Measurements from ENCODE around the gene ENSA. TPM values are rescaled to one million over a fixed set of nuclear protein-coding genes. Genes with fewer than 3 reads are reported as not detected.
"Not testable (repeated sequence)": the region's sequence is repeated elsewhere in the genome, so short reads cannot be mapped to it uniquely, and the experiment has no call there.

Gene ENSA
- polyA plus RNA-seq, 2 of the 4 experiments (the other 2 are of a cell fraction): 67.9 to 128 TPM

DNA sequence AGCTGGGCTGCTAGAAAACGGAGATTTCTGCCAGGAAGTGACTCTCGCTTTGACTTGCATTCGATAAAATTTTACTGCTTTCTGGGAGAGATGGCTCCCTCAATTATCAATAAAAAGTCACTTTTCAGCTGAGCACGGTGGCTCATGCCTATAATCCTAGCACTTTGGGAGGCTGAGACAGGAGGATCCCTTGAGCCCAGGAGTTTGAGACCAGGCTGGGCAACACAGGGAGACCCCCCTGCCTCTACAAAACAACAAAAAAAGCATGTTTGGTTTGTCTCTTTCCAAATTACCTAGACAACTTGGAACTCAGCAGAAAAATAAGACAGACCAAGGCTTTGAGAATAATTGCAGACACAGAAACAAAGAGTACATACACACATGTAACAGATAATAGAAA lies 12.9 kb upstream of the ENSA start:
- FAIRE-seq (no peak), DNase-seq (ENCODE audit: low read depth in 1 of 2, low spot score in 1 of 2) (no peak), ATAC-seq (no peak)
- H3K27ac ChIP-seq: no peak overlapping the region
- no peaks in the 10 kb centered on the region for H3K4me1 ChIP-seq
- 89% methylated on average over 4 of the region's 4 CpGs for WGBS (ENCODE audit: missing lambda C conversion rate)
- H3K4me2 ChIP-seq: no peak overlapping the region
- ChIA-PET POLR2A (no interaction called here), CTCF (interaction anchor here (0.7 kb wide), 1 partner anchor 14 kb away, joined by 4 read pairs; no protein-coding TSS in a partner anchor)
- H3K4me3 ChIP-seq: no peak overlapping the region
- no peaks in the 10 kb centered on the region for H3K9me3 ChIP-seq
- TF ChIP-seq MAFK (IDR thresholded peaks at IDR 0.05; ENCODE audit: partially characterized antibody): no peak
- TF ChIP-seq CHD2 (IDR thresholded peaks at IDR 0.05; ENCODE audit: low read length, partially characterized antibody): no peak
- no peak for TF ChIP-seq RCOR1 (IDR thresholded peaks at IDR 0.05; ENCODE audit: low read depth, low read length)
- no peak for TF ChIP-seq ZSCAN20 (CRISPR knock-in tag; IDR thresholded peaks at IDR 0.05)
- no peak for TF ChIP-seq HES2 (IDR thresholded peaks at IDR 0.05)
- TF ChIP-seq PHF8 (IDR thresholded peaks at IDR 0.05; ENCODE audit: borderline replicate concordance, low read depth): no peak
- no peak for TF ChIP-seq KDM1A (IDR thresholded peaks at IDR 0.05; ENCODE audit: low read depth)
- no peak for TF ChIP-seq JUN (IDR thresholded peaks at IDR 0.05)

- H3K4me3 ChIP-seq; FAIRE-seq; H3K9me3 ChIP-seq; POLR2A ChIA-PET; H3K27ac ChIP-seq; ATAC-seq; H3K4me2 ChIP-seq; DNase-seq (ENCODE audit: low read depth in 1 of 2, low spot score in 1 of 2); H3K4me1 ChIP-seq: not testable (repeated sequence)
- CTCF ChIA-PET: interaction anchor here (0.6 to 0.7 kb wide), 2 partner anchors 13 to 473 kb away, joined by 3 to 4 read pairs; no protein-coding TSS in a partner anchor
- whole genome bisulfite sequencing (ENCODE audit: missing lambda C conversion rate): 94% methylated on average over 9 of the region's 9 CpGs
Observed at GRCh38 chr1:150641126-150641815, 11.9 kb upstream of the ENSA start.

GRCh38 chr1:150638430-150638829 lies 9.0 kb upstream of the ENSA start:
- FAIRE-seq; H3K4me2 ChIP-seq; H3K27ac ChIP-seq; H3K4me3 ChIP-seq; DNase-seq (ENCODE audit: low read depth in 1 of 2, low spot score in 1 of 2); H3K9me3 ChIP-seq; POLR2A ChIA-PET; H3K4me1 ChIP-seq; CTCF ChIA-PET; ATAC-seq: not testable (repeated sequence)
- 84% methylated on average over 6 of the region's 6 CpGs for WGBS (ENCODE audit: missing lambda C conversion rate)
- TF ChIP-seq CEBPB (IDR thresholded peaks at IDR 0.05): peak; percentile 7 to 59; a peak in 1 of 4 replicates

DNA sequence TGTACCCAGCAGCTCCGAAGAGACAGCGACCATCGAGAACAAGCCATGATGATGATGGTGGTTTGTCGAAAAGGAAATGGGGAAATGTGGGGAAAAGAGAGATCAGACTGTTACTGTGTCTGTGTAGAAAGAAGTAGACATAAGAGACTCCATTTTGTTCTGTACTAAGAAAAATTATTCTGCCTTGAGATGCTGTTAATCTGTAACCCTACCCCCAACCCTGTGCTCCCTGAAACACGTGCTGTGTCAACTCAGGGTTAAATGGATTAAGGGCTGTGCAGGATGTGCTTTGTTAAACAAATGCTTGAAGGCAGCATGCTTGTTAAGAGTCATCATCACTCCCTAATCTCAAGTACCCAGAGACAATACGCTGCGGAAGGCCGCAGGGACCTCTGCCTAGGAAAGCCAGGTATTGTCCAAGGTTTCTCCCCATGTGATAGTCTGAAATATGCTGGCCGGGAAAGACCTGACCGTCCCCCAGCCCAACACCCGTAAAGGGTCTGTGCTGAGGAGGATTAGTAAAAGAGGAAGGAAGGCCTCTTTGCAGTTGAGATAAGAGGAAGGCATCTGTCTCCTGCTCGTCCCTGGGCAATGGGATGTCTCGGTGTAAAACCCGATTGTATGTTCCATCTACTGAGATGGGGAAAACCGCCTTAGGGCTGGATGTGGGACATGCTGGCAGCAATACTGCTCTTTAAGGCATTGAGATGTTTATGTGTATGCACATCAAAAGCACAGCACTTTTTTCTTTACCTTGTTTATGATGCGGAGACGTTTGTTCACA lies 5.6 kb upstream of the ENSA start:
- CTCF ChIA-PET: interaction anchor here (1.3 kb wide), 1 partner anchor 75 kb away, joined by 3 read pairs; no protein-coding TSS in a partner anchor
- not testable (repeated sequence) for FAIRE-seq

GRCh38 chr1:150628766-150629114 lies 672 bp downstream of the ENSA start:
- WGBS (ENCODE audit: missing lambda C conversion rate): 3% methylated on average over 9 of the region's 9 CpGs
- Histone ChIP-seq H3K9me3 (no peaks in the 10 kb centered on the region), H3K4me1 (peaks cover 13% of the 10 kb centered on the region; the same call in 2 of the 3 replicates), H3K4me2 (peak overlapping the region; percentile 73), H3K4me3 (peak overlapping the region; percentile 62), H3K27ac (peak overlapping the region; percentile 85 to 95)
- TF ChIP-seq ZSCAN20 (CRISPR knock-in tag; IDR thresholded peaks at IDR 0.05): no peak
- TF ChIP-seq KDM1A (IDR thresholded peaks at IDR 0.05; ENCODE audit: low read depth): no peak
- TF ChIP-seq HEYL (CRISPR knock-in tag; IDR thresholded peaks at IDR 0.05): no peak
- TF ChIP-seq POLR2A (IDR thresholded peaks at IDR 0.05; ENCODE audit: low read length): no peak
- TF ChIP-seq JUN (IDR thresholded peaks at IDR 0.05): no peak
- TF ChIP-seq CBX8 (IDR thresholded peaks at IDR 0.05): no peak
- CTCF ChIA-PET: interaction anchor here (0.9 to 15.3 kb wide), 9 partner anchors 8 to 463 kb away, joined by 3 to 210 read pairs (median 4); no protein-coding TSS in a partner anchor
- FAIRE-seq (no peak), DNase-seq (ENCODE audit: low read depth in 1 of 2, low spot score in 1 of 2) (no peak), ATAC-seq (no peak)
- POLR2A ChIA-PET: interaction anchor here (0.6 to 2.8 kb wide), 10 partner anchors 14 to 301 kb away, joined by 3 to 53 read pairs (median 8); partner anchors contain the start of genes GOLPH3L and MCL1

More for the DNA sequence above, 5.6 kb upstream of the ENSA start:
- POLR2A ChIA-PET; DNase-seq (ENCODE audit: low read depth in 1 of 2, low spot score in 1 of 2); ATAC-seq; H3K27ac ChIP-seq; H3K4me1 ChIP-seq; H3K4me2 ChIP-seq; H3K4me3 ChIP-seq; H3K9me3 ChIP-seq: not testable (repeated sequence)
- 89% methylated on average over 17 of the region's 17 CpGs for WGBS (ENCODE audit: missing lambda C conversion rate)

Data from A549 (cell line).